Lower leg skin (tissue), 4 donors: ENCODE data around the gene WIPF1. TPM values are rescaled to one million over a fixed set of nuclear protein-coding genes. Genes with fewer than 3 reads are reported as not detected.

Experiments
- DNase-seq, 2 donors: peaks; one replicate each; pipeline ENCODE4 v3.0.0-alpha.2; 2019; ENCODE audit warnings: low spot score in 2 of 2
- H3K4me3 ChIP-seq: fragments of 200-600 bp; sonication (generic); 2 replicates; pipeline ENCODE4 v1.5.1; 2017; ENCODE audit warnings: mild to moderate bottlenecking, low read depth; ENCODE audit not compliant: poor library complexity, severe bottlenecking
- POLR2A ChIP-seq, 2 donors: fragments of 450-650 bp; IDR thresholded peaks; one replicate each; pipeline ENCODE4 v1.6.1; 2016 to 2017; ENCODE audit warnings: antibody characterized with exemption in 2 of 2, mild to moderate bottlenecking in 1 of 2, moderate library complexity in 1 of 2
- WGBS, 2 donors: methylation state at CpG; one replicate each; pipeline ENCODE4 v1.1.5; 2018; 5-methylcytosine and 5-hydroxymethylcytosine counted together
- intact Hi-C: fragments of 100-400 bp; cut with DNase I; formaldehyde crosslinking; loops from one replicate; pipeline ENCODE4 v1.15.0; 2023; ENCODE audit warnings: low total_unique reads
- total RNA-seq, 4 donors: library from RNA; depleted of rRNA; stranded (reverse); fragments of >200 nt; gene quantifications; one replicate each; pipeline ENCODE4 v1.1.0, GENCODE V29; 2016
- TF ChIP-seq, protein P1 (sequence below), 3 donors: fragments of 450-650 bp; IDR thresholded peaks; one replicate each; pipeline ENCODE4 v1.5.1; 2016; ENCODE audit warnings: antibody characterized with exemption in 3 of 3, mild to moderate bottlenecking in 3 of 3, moderate library complexity in 2 of 3

The WIPF1 gene
- total RNA-seq, 4 donors from 2014 or later: 5.0 to 12.4 (median 9.1) TPM

GRCh38 chr2:174572556-174572955 lies 25.0 kb downstream of the WIPF1 start:
- TF ChIP-seq POLR2A (IDR thresholded peaks at IDR 0.05): no peak
- TF ChIP-seq, protein P1, sequence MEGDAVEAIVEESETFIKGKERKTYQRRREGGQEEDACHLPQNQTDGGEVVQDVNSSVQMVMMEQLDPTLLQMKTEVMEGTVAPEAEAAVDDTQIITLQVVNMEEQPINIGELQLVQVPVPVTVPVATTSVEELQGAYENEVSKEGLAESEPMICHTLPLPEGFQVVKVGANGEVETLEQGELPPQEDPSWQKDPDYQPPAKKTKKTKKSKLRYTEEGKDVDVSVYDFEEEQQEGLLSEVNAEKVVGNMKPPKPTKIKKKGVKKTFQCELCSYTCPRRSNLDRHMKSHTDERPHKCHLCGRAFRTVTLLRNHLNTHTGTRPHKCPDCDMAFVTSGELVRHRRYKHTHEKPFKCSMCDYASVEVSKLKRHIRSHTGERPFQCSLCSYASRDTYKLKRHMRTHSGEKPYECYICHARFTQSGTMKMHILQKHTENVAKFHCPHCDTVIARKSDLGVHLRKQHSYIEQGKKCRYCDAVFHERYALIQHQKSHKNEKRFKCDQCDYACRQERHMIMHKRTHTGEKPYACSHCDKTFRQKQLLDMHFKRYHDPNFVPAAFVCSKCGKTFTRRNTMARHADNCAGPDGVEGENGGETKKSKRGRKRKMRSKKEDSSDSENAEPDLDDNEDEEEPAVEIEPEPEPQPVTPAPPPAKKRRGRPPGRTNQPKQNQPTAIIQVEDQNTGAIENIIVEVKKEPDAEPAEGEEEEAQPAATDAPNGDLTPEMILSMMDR (IDR thresholded peaks at IDR 0.05): no peak
- intact Hi-C loops: no loop called here
- no peak for DNase-seq
- 90 to 92% methylated on average over 3 of the region's 3 CpGs for WGBS, 2 donors
- H3K4me3 ChIP-seq: no peak overlapping the region

DNA sequence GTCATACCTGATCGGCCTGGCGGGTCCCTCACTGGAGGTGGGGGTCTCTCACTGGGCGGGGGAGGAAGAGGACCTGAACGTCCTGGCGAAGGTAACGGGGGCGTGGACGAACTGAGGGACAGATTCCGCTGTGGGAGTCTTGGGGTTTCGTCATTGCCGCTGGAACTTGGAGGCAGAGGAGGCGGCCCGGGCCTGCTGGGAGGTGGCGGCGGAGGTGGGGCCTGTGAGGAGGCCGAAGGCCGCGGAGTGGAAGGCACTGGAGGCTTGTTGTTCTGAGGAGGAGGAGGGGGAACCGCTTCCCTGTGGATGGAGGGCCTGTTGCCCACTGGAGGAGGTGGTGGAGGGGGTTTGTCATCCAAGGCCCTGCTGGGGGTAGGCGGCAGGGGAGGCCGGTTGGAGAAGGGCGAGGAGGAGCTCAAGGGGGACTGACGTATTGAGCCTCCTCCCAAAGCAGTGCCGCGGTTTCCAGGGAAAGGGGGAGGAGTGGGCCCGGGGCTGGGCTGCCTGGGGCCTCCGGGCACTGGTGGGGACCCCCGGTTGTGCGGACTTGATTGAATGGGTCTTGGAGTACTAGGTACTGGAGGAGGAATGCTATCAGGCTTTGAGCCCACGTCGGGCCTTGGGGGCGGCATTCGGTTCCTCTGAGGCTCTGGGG lies 25.8 kb downstream of the WIPF1 start:
- 92% methylated on average over 33 of the region's 33 CpGs for WGBS, 2 donors
- intact Hi-C loops: no loop called here

GRCh38 chr2:174570318-174570958 lies 27.2 kb downstream of the WIPF1 start:
- TF ChIP-seq, protein P1 (IDR thresholded peaks at IDR 0.05): no peak
- no peak for TF ChIP-seq POLR2A (IDR thresholded peaks at IDR 0.05)
- no peak for DNase-seq
- intact Hi-C loops: no loop called here
- H3K4me3 ChIP-seq: no peak overlapping the region
- 74 to 82% methylated on average over 8 of the region's 8 CpGs for WGBS, 2 donors

More for the DNA sequence above, 25.8 kb downstream of the WIPF1 start:
- TF ChIP-seq, protein P1 (IDR thresholded peaks at IDR 0.05): no peak
- TF ChIP-seq POLR2A (IDR thresholded peaks at IDR 0.05): no peak
- no peak overlapping the region for H3K4me3 ChIP-seq
- no peak for DNase-seq

GRCh38 chr2:174569678-174570077 lies 27.9 kb downstream of the WIPF1 start:
- TF ChIP-seq, protein P1 (IDR thresholded peaks at IDR 0.05): no peak
- TF ChIP-seq POLR2A (IDR thresholded peaks at IDR 0.05): no peak
- 0% methylated on average over 1 of the region's 1 CpG for WGBS, 2 donors

GRCh38 chr2:174568425-174568824 lies 29.2 kb downstream of the WIPF1 start:
- no peak overlapping the region for H3K4me3 ChIP-seq
- intact Hi-C loops: no loop called here
- TF ChIP-seq, protein P1 (IDR thresholded peaks at IDR 0.05): no peak
- no peak for TF ChIP-seq POLR2A (IDR thresholded peaks at IDR 0.05)

More at GRCh38 chr2:174569678-174570077, 27.9 kb downstream of the WIPF1 start:
- no peak for DNase-seq
- intact Hi-C loops: no loop called here
- H3K4me3 ChIP-seq: no peak overlapping the region

More at GRCh38 chr2:174568425-174568824, 29.2 kb downstream of the WIPF1 start:
- no peak for DNase-seq
